GM12892 (cell line): ENCODE measurements around the gene FEM1B.

Source experiments
- POLR2A ChIP-seq: IDR thresholded peaks from 2 replicates; pipeline ENCODE4 v1.6.1; 2011; ENCODE audit warnings: low read depth, low read length, control low read depth
- POLR2AphosphoS5 ChIP-seq: IDR thresholded peaks from 2 replicates; pipeline ENCODE4 v1.6.1; 2011; ENCODE audit warnings: low read depth, low read length, control low read depth
- TAF1 ChIP-seq: IDR thresholded peaks from 2 replicates; pipeline ENCODE4 v1.6.1; 2011; ENCODE audit warnings: low read depth, mild to moderate bottlenecking, control low read depth, low read length, borderline replicate concordance

DNA sequence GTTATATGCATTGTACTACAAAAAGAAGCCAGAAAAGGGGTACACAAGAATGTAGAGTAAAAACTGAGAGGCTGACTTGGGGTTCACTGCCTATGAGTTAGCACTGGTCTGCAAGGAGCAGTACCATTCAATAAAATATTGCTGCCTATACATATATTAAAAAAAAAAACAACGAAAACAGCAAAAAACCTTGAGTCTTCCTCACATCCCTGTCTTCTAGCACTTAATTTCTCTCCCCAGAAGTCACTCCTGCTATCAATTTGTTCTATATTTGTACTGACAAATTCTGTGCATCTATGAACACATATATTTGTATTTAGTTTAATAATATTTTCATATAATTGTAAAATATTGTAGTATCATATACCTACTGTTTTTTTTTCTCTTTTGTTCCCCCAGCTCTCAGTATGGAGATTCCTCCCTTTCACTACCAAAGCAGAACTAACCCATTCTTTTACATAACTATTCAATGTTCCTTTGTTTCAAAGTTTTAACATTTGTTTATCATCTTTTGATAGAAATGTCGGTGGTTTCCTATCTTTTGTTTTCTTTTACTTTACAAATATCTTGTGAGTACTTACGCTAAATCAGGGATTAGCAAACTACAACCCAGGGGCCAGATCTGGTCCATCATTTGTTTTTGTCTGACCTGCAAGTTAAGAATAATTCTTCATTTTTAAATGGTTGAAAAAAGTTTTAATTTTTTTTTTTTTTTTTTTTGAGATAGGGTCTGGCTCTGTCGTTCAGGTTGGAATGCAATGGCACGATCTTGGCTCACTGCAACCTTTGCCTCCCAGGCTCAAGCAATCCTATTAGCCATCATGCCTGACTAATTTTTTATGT lies 14.8 kb upstream of the FEM1B start:
- TF ChIP-seq POLR2A (no peak), POLR2AphosphoS5 (no peak), TAF1 (no peak)
